H9 (cell line): Measurements from ENCODE around the gene DKKL1. TPM values are rescaled to one million over a fixed set of nuclear protein-coding genes. Genes with fewer than 3 reads are reported as not detected.
A peak's percentile ranks its signal among the peaks of the same experiment; 100 is the strongest.

Experiments used
- DNase-seq: peaks from one replicate; pipeline ENCODE4 v3.0.0-alpha.2; 2017
- H2AFZ ChIP-seq: one replicate; pipeline ENCODE4 v1.6.1; 2013; ENCODE audit warnings: mild to moderate bottlenecking, low read length, control low read depth, moderate library complexity
- H2AK5ac ChIP-seq: 2 replicates; pipeline ENCODE4 v1.6.1; 2013; ENCODE audit warnings: low read length, control low read depth, mixed read lengths; ENCODE audit not compliant: insufficient read length
- H2BK120ac ChIP-seq: one replicate; pipeline ENCODE4 v1.6.1; 2013; ENCODE audit warnings: low read depth, mild to moderate bottlenecking, low read length, control low read depth, inconsistent platforms; ENCODE audit not compliant: poor library complexity, severe bottlenecking
- H2BK12ac ChIP-seq: 2 replicates; pipeline ENCODE4 v1.6.1; 2013; ENCODE audit warnings: low read length, control low read depth, mixed read lengths, low read depth; ENCODE audit not compliant: insufficient read length
- H2BK15ac ChIP-seq: 2 replicates; pipeline ENCODE4 v1.6.1; 2013; ENCODE audit warnings: low read depth, low read length, control low read depth
- H2BK20ac ChIP-seq: one replicate; pipeline ENCODE4 v1.6.1; 2013; ENCODE audit warnings: low read depth, mild to moderate bottlenecking, low read length, control low read depth, inconsistent platforms; ENCODE audit not compliant: poor library complexity, severe bottlenecking
- H2BK5ac ChIP-seq: 2 replicates; pipeline ENCODE4 v1.6.1; 2013; ENCODE audit warnings: low read length, control low read depth, mixed read lengths; ENCODE audit not compliant: insufficient read length
- H3K14ac ChIP-seq: 2 replicates; pipeline ENCODE4 v1.6.1; 2013; ENCODE audit warnings: low read length, control low read depth; ENCODE audit not compliant: insufficient read depth
- H3K18ac ChIP-seq: 2 replicates; pipeline ENCODE4 v1.6.1; 2013; ENCODE audit warnings: low read depth, mild to moderate bottlenecking, mixed read lengths, low read length, control low read depth; ENCODE audit not compliant: insufficient read length
- H3K23ac ChIP-seq: 2 replicates; pipeline ENCODE4 v1.6.1; 2013; ENCODE audit warnings: low read length, control low read depth, mixed read lengths, low read depth; ENCODE audit not compliant: insufficient read length
- H3K23me2 ChIP-seq: 2 replicates; pipeline ENCODE4 v1.6.1; 2013; ENCODE audit warnings: low read depth, mild to moderate bottlenecking, mixed read lengths, low read length, control low read depth; ENCODE audit not compliant: insufficient read length, poor library complexity, severe bottlenecking
- H3K27ac ChIP-seq: 2 replicates; pipeline ENCODE4 v1.5.1; 2013; ENCODE audit warnings: low read length, control low read depth, mixed read lengths, low read depth; ENCODE audit not compliant: insufficient read length
- H3K27me3 ChIP-seq: 2 replicates; pipeline ENCODE4 v1.6.1; 2013; ENCODE audit warnings: low read length, control low read depth, inconsistent platforms; ENCODE audit not compliant: insufficient read depth
- H3K4ac ChIP-seq: 2 replicates; pipeline ENCODE4 v1.6.1; 2013; ENCODE audit warnings: low read depth, mild to moderate bottlenecking, control low read depth, inconsistent platforms, low read length, moderate library complexity
- H3K4me1 ChIP-seq: 2 replicates; pipeline ENCODE4 v1.6.1; 2013; ENCODE audit warnings: low read length, control low read depth, inconsistent platforms; ENCODE audit not compliant: insufficient read depth
- H3K4me2 ChIP-seq: 2 replicates; pipeline ENCODE4 v1.6.1; 2013; ENCODE audit warnings: low read length, control low read depth, mixed read lengths; ENCODE audit not compliant: insufficient read length, insufficient read depth
- H3K56ac ChIP-seq: 2 replicates; pipeline ENCODE4 v1.6.1; 2013; ENCODE audit warnings: low read depth, mild to moderate bottlenecking, mixed read lengths, low read length, control low read depth; ENCODE audit not compliant: insufficient read length
- H3K79me1 ChIP-seq: 2 replicates; pipeline ENCODE4 v1.6.1; 2013; ENCODE audit warnings: low read depth, mild to moderate bottlenecking, moderate library complexity, low read length, control low read depth, inconsistent platforms; ENCODE audit not compliant: insufficient read depth, poor library complexity, severe bottlenecking
- H3K79me2 ChIP-seq: 2 replicates; pipeline ENCODE4 v1.6.1; 2013; ENCODE audit warnings: low read length, control low read depth, inconsistent platforms; ENCODE audit not compliant: insufficient read depth
- H3K9ac ChIP-seq: 2 replicates; pipeline ENCODE4 v1.6.1; 2013; ENCODE audit warnings: low read length, control low read depth, mixed read lengths; ENCODE audit not compliant: insufficient read length; ENCODE audit errors: extremely low read depth
- H3K9me3 ChIP-seq: one replicate; pipeline ENCODE4 v1.6.1; 2013; ENCODE audit warnings: low read depth, low read length, inconsistent platforms; ENCODE audit not compliant: control insufficient read depth
- H3T11ph ChIP-seq: one replicate; pipeline ENCODE4 v1.6.1; 2013; ENCODE audit warnings: mild to moderate bottlenecking, low read length, control low read depth, inconsistent platforms
- H4K20me1 ChIP-seq: one replicate; pipeline ENCODE4 v1.6.1; 2013; ENCODE audit not compliant: control insufficient read depth, insufficient read length, insufficient read depth
- H4K5ac ChIP-seq: 2 replicates; pipeline ENCODE4 v1.6.1; 2013; ENCODE audit warnings: low read depth, mild to moderate bottlenecking, mixed read lengths, low read length, control low read depth; ENCODE audit not compliant: insufficient read length
- H4K8ac ChIP-seq: replicated peaks from 2 replicates; pipeline ENCODE4 v1.6.1; 2013; ENCODE audit warnings: low read length, control low read depth, mixed read lengths, low read depth; ENCODE audit not compliant: insufficient read length
- H4K91ac ChIP-seq: 2 replicates; pipeline ENCODE4 v1.6.1; 2013; ENCODE audit warnings: low read depth, mild to moderate bottlenecking, moderate library complexity, mixed read lengths, low read length, control low read depth; ENCODE audit not compliant: insufficient read length
- H3K27ac Mint-ChIP-seq, 3 experiments: 2 replicates in 2 of 3; 3 replicates in 1 of 3; pipeline ENCODE4 v1.8.0; 2020 to 2021; ENCODE audit warnings: mixed read lengths in 3 of 3, mild to moderate bottlenecking in 1 of 3, moderate library complexity in 1 of 3
- H3K27me3 Mint-ChIP-seq: 2 replicates; pipeline ENCODE4 v1.8.0; 2021; ENCODE audit warnings: low read depth, mild to moderate bottlenecking, moderate library complexity, mixed read lengths
- H3K36me3 Mint-ChIP-seq, 3 experiments: 2 replicates in 2 of 3; 3 replicates in 1 of 3; pipeline ENCODE4 v1.8.0; 2020 to 2021; ENCODE audit warnings: low read depth in 3 of 3, mixed read lengths in 3 of 3; ENCODE audit not compliant: insufficient read depth in 1 of 3
- H3K4me1 Mint-ChIP-seq, 2 experiments: 2 replicates each; pipeline ENCODE4 v1.8.0; 2020; ENCODE audit warnings: mixed read lengths in 2 of 2
- H3K4me3 Mint-ChIP-seq, 2 experiments: 2 replicates in 1 of 2; 3 replicates in 1 of 2; pipeline ENCODE4 v1.8.0; 2020 to 2021; ENCODE audit warnings: mild to moderate bottlenecking in 2 of 2, mixed read lengths in 2 of 2, moderate library complexity in 1 of 2
- H3K9me3 Mint-ChIP-seq, 2 experiments: 2 replicates in 1 of 2; 3 replicates in 1 of 2; pipeline ENCODE4 v1.8.0; 2020; ENCODE audit warnings: mild to moderate bottlenecking in 2 of 2, mixed read lengths in 2 of 2, moderate library complexity in 1 of 2
- CTCF ChIP-seq: fragments of 200-600 bp; sonication (generic); conservative IDR thresholded peaks from 3 replicates; pipeline ENCODE4 v1.8.0; 2021; ENCODE audit warnings: antibody characterized with exemption, mild to moderate bottlenecking
- WGBS: extraction: QIAGEN DNeasy Blood & Tissue Kit; methylation state at CpG from one replicate; pipeline ENCODE4 v1.1.7; 2013; ENCODE audit warnings: missing lambda C conversion rate, low lambda C conversion rate, mixed read lengths; ENCODE audit not compliant: insufficient read length; ENCODE audit errors: extremely low coverage; 5-methylcytosine and 5-hydroxymethylcytosine counted together
- total RNA-seq: library from RNA; stranded (reverse); gene quantifications from 2 replicates; pipeline ENCODE4 v1.2.1, GENCODE V29; 2021

Gene DKKL1
- total RNA-seq, 1 experiment from 2014 or later: 3.5 TPM

- Histone ChIP-seq H3T11ph (no peak overlapping the region), H3K56ac (no peak overlapping the region), H2BK12ac (no peak overlapping the region), H3K27ac (no peak overlapping the region), H2BK5ac (no peak overlapping the region), H3K4ac (no peak overlapping the region), H3K23ac (no peak overlapping the region), H2BK20ac (no peak overlapping the region), H2BK120ac (no peak overlapping the region), H3K27me3 (peaks cover 32% of the 10 kb centered on the region; the same call in 1 of the 2 replicates), H3K9me3 (no peaks in the 10 kb centered on the region), H3K79me1 (no peaks in the 10 kb centered on the region), H3K18ac (no peak overlapping the region), H3K14ac (no peak overlapping the region), H2AK5ac (no peak overlapping the region), H3K9ac (no peak overlapping the region), H3K4me2 (no peak overlapping the region), H3K79me2 (no peaks in the 10 kb centered on the region), H4K8ac (no peak overlapping the region), H3K4me1 (peaks cover 2% of the 10 kb centered on the region; the same call in 1 of the 2 replicates), H4K5ac (no peak overlapping the region), H2BK15ac (no peak overlapping the region), H4K20me1 (no peaks in the 10 kb centered on the region), H2AFZ (no peak overlapping the region), H3K23me2 (peaks cover 13% of the 10 kb centered on the region), H4K91ac (no peak overlapping the region)
- peak overlapping the region in 1 of 3 experiments; percentile 84; a peak in 1 of 7 replicates for H3K27ac Mint-ChIP-seq
- peak overlapping the region in 1 of 2 experiments; percentile 52; a peak in 3 of 5 replicates for H3K4me3 Mint-ChIP-seq
- H3K4me1 Mint-ChIP-seq: peaks cover 60 to 76% of the 10 kb centered on the region in 2 experiments
- peak; percentile 99 for DNase-seq
- peaks cover 0 to 9% of the 10 kb centered on the region in 2 experiments; a peak in 1 of 5 replicates for H3K9me3 Mint-ChIP-seq
- no peaks in the 10 kb centered on the region; a peak in 2 of 7 replicates for H3K36me3 Mint-ChIP-seq
- WGBS: no CpG with 5 or more reads among the region's 48 CpGs
- peaks cover 65% of the 10 kb centered on the region for H3K27me3 Mint-ChIP-seq
- no peak for TF ChIP-seq CTCF
Measured at GRCh38 chr19:49421039-49421877, 57.6 kb downstream of the DKKL1 start.
